ENCODE measurements around the gene KIF6.

KIF6 gene

GRCh38 chr6:39560915-39561314 is 164.3 kb downstream of the KIF6 start:
- no peak for DNase-seq (ENCODE audit: low read depth in 2 of 2, low spot score in 1 of 2)

GRCh38 chr6:39558591-39559190 is 166.5 kb downstream of the KIF6 start:
- no peak for DNase-seq (ENCODE audit: low read depth in 2 of 2, low spot score in 1 of 2)

- no peak for DNase-seq (ENCODE audit: low read depth in 2 of 2, low spot score in 1 of 2)
These were observed 167.1 kb downstream of the KIF6 start for GRCh38 chr6:39558079-39558478.

GRCh38 chr6:39555136-39555535 is 170.1 kb downstream of the KIF6 start:
- no peak for DNase-seq (ENCODE audit: low read depth in 2 of 2, low spot score in 1 of 2)

GRCh38 chr6:39553860-39554802 is 171.1 kb downstream of the KIF6 start:
- no peak for DNase-seq (ENCODE audit: low read depth in 2 of 2, low spot score in 1 of 2)

GRCh38 chr6:39553029-39553428 is 172.2 kb downstream of the KIF6 start:
- no peak for DNase-seq (ENCODE audit: low read depth in 2 of 2, low spot score in 1 of 2)

- no peak for DNase-seq (ENCODE audit: low read depth in 2 of 2, low spot score in 1 of 2)
These were observed 175.0 kb downstream of the KIF6 start for GRCh38 chr6:39550191-39550590.

GRCh38 chr6:39546731-39547130 is 178.5 kb downstream of the KIF6 start:
- no peak for DNase-seq (ENCODE audit: low read depth in 2 of 2, low spot score in 1 of 2)

GRCh38 chr6:39543950-39544349 is 181.3 kb downstream of the KIF6 start:
- no peak for DNase-seq (ENCODE audit: low read depth in 2 of 2, low spot score in 1 of 2)

- no peak for DNase-seq (ENCODE audit: low read depth in 2 of 2, low spot score in 1 of 2)
These were observed 182.1 kb downstream of the KIF6 start for GRCh38 chr6:39543095-39543494.

GRCh38 chr6:39540454-39540853 is 184.8 kb downstream of the KIF6 start:
- no peak for DNase-seq (ENCODE audit: low read depth in 2 of 2, low spot score in 1 of 2)

GRCh38 chr6:39530201-39530759 is 194.9 kb downstream of the KIF6 start:
- no peak for DNase-seq (ENCODE audit: low read depth in 2 of 2, low spot score in 1 of 2)

- no peak for DNase-seq (ENCODE audit: low read depth in 2 of 2, low spot score in 1 of 2)
These were observed 197.2 kb downstream of the KIF6 start for GRCh38 chr6:39527792-39528564.

GRCh38 chr6:39524007-39524406 is 201.2 kb downstream of the KIF6 start:
- DNase-seq (ENCODE audit: low read depth in 2 of 2, low spot score in 1 of 2), result no peak

- no peak for DNase-seq (ENCODE audit: low read depth in 2 of 2, low spot score in 1 of 2)
These were observed 203.2 kb downstream of the KIF6 start for GRCh38 chr6:39521958-39522357.

GRCh38 chr6:39520916-39521315 is 204.3 kb downstream of the KIF6 start:
- DNase-seq (ENCODE audit: low read depth in 2 of 2, low spot score in 1 of 2), result no peak

- DNase-seq (ENCODE audit: low read depth in 2 of 2, low spot score in 1 of 2), result no peak
These were observed 204.8 kb downstream of the KIF6 start for GRCh38 chr6:39520411-39520810.

GRCh38 chr6:39518221-39518620 is 207.0 kb downstream of the KIF6 start:
- DNase-seq (ENCODE audit: low read depth in 2 of 2, low spot score in 1 of 2), result no peak

- no peak for DNase-seq (ENCODE audit: low read depth in 2 of 2, low spot score in 1 of 2)
These were observed 207.5 kb downstream of the KIF6 start for GRCh38 chr6:39517756-39518155.

GRCh38 chr6:39516471-39516870 is 208.7 kb downstream of the KIF6 start:
- no peak for DNase-seq (ENCODE audit: low read depth in 2 of 2, low spot score in 1 of 2)

GRCh38 chr6:39515471-39515870 is 209.7 kb downstream of the KIF6 start:
- DNase-seq (ENCODE audit: low read depth in 2 of 2, low spot score in 1 of 2), result no peak
